ENCODE measurements around the gene TFB2M.
"Not testable (repeated sequence)": the region's sequence is repeated elsewhere in the genome, so short reads cannot be mapped to it uniquely, and the experiment has no call there.

The TFB2M gene

GRCh38 chr1:246582301-246583055 is 16.4 kb upstream of the TFB2M start:
- no peak for DNase-seq

GRCh38 chr1:246580497-246581370 is 14.7 kb upstream of the TFB2M start:
- DNase-seq: no peak

- DNase-seq: no peak
These were observed 13.8 kb upstream of the TFB2M start for GRCh38 chr1:246579818-246580217.

GRCh38 chr1:246577720-246578106 is 11.7 kb upstream of the TFB2M start:
- no peak for DNase-seq

- no peak for DNase-seq
These were observed 11.1 kb upstream of the TFB2M start for GRCh38 chr1:246577082-246577719.

GRCh38 chr1:246576709-246577032 is 10.6 kb upstream of the TFB2M start:
- no peak for DNase-seq

- DNase-seq: no peak
These were observed 7.4 kb upstream of the TFB2M start for GRCh38 chr1:246573491-246573890.

GRCh38 chr1:246572785-246573184 is 6.7 kb upstream of the TFB2M start:
- DNase-seq: no peak

- no peak for DNase-seq
These were observed 5.9 kb upstream of the TFB2M start for GRCh38 chr1:246571953-246572352.

GRCh38 chr1:246571309-246571708 is 5.2 kb upstream of the TFB2M start:
- DNase-seq: not testable (repeated sequence)

- DNase-seq: no peak
These were observed 3.5 kb upstream of the TFB2M start for GRCh38 chr1:246569248-246570238.

GRCh38 chr1:246567646-246568235 is 1.7 kb upstream of the TFB2M start:
- DNase-seq: no peak

GRCh38 chr1:246566813-246567645 is 968 bp upstream of the TFB2M start:
- DNase-seq: no peak

GRCh38 chr1:246565751-246566127 is 322 bp downstream of the TFB2M start:
- no peak for DNase-seq

- no peak for DNase-seq
These were observed 966 bp downstream of the TFB2M start for GRCh38 chr1:246564839-246565750.

- not testable (repeated sequence) for DNase-seq
These were observed 5.2 kb downstream of the TFB2M start for GRCh38 chr1:246560833-246561232.

GRCh38 chr1:246559310-246559709 is 6.8 kb downstream of the TFB2M start:
- no peak for DNase-seq

GRCh38 chr1:246558041-246558440 is 8.0 kb downstream of the TFB2M start:
- no peak for DNase-seq

- no peak for DNase-seq
These were observed 11.9 kb downstream of the TFB2M start for GRCh38 chr1:246554201-246554600.

- no peak for DNase-seq
These were observed 14.0 kb downstream of the TFB2M start for GRCh38 chr1:246552110-246552509.
